GM12874 (cell line): ENCODE measurements around the gene NEB.

Experiments used
- CTCF ChIP-seq: IDR thresholded peaks from 2 replicates; pipeline ENCODE4 v1.5.1; 2011; ENCODE audit warnings: low read depth, mild to moderate bottlenecking, control low read depth, low read length, moderate library complexity; ENCODE audit not compliant: insufficient read depth

Gene NEB, protein sequence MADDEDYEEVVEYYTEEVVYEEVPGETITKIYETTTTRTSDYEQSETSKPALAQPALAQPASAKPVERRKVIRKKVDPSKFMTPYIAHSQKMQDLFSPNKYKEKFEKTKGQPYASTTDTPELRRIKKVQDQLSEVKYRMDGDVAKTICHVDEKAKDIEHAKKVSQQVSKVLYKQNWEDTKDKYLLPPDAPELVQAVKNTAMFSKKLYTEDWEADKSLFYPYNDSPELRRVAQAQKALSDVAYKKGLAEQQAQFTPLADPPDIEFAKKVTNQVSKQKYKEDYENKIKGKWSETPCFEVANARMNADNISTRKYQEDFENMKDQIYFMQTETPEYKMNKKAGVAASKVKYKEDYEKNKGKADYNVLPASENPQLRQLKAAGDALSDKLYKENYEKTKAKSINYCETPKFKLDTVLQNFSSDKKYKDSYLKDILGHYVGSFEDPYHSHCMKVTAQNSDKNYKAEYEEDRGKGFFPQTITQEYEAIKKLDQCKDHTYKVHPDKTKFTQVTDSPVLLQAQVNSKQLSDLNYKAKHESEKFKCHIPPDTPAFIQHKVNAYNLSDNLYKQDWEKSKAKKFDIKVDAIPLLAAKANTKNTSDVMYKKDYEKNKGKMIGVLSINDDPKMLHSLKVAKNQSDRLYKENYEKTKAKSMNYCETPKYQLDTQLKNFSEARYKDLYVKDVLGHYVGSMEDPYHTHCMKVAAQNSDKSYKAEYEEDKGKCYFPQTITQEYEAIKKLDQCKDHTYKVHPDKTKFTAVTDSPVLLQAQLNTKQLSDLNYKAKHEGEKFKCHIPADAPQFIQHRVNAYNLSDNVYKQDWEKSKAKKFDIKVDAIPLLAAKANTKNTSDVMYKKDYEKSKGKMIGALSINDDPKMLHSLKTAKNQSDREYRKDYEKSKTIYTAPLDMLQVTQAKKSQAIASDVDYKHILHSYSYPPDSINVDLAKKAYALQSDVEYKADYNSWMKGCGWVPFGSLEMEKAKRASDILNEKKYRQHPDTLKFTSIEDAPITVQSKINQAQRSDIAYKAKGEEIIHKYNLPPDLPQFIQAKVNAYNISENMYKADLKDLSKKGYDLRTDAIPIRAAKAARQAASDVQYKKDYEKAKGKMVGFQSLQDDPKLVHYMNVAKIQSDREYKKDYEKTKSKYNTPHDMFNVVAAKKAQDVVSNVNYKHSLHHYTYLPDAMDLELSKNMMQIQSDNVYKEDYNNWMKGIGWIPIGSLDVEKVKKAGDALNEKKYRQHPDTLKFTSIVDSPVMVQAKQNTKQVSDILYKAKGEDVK (N-terminal part only)

DNA sequence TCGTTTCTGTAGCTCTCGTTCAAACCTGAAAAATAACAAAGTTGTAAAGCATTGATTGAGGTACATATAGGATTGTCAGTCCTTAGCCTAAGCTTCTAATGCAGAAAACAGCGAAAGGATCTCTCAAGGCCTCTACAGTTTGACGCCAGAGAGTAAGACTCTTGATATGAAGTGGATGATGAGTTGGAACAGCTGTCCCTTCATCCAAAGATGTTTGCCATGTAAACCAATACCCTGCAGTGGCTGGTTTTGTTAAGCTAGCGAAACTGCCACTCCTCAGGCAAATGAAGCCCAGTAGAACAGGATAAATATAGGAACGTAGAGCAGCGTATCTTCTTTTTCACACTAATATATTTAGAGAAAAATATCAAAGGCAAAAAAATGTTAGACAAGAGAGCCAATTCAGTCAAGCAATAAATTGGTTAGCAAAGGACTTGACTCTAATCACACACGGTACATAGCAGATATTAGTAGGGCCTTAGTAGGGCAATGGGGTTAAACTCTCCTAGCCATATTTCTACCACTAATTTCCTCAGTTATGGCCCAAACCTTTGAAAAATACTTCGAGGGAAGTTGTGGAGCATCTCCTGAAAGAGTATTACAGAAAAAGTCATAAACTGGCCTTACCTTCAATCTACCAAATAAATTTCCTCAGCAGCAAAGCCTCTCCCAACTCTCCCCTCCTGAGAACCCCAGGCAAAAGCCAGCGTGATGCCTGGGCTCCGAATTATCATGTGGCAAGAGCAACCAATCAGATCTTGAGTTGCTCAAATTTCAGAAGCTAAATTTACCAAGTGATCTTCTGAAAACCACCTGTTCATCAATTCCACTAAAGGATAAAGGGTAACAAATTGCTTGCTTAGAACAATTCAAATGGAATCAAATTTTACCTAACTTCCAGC, at the start of gene NEB:
NEB (minus strand) TSS at position 706 of the 902 bp plus-strand sequence. CDS start 1,320 bp downstream, outside the sequence.
- no peak for TF ChIP-seq CTCF

- no peak for TF ChIP-seq CTCF
Measured at GRCh38 chr2:151783133-151783520, 48.9 kb upstream of the NEB start.

DNA sequence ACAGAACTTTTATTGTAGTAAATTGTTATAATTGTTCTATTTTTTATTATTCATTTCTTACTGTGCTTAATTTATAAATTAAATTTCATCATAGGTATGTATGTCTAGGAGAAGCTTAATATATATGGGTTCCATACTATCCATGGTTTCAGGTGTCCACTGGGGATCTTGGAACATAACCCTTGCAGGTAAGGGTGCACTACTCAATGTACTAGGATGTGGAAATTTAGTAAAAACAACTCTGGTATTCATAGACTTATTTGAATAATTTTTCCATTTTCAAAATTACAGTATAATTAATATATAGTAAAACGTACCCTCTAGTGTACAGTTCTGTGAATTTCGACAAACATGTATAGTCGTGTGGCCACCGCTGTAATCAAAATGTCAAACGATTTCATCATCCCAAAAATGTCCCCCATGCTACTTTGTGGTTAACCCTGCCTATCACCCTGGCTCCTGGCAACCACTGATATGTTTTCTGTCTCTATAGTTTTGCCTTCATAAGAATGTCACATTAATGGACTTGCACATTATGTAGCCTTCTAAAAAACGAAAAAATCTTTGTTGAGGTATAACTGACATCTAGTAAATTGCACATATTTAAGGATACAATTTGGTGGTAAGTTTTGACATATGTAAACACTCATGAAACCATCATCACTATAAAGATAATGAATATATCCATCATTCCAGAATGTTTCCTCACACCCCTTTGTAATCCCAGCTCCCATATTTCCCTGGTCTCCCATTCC, 48.3 kb upstream of the NEB start:
- TF ChIP-seq CTCF = no peak

DNA sequence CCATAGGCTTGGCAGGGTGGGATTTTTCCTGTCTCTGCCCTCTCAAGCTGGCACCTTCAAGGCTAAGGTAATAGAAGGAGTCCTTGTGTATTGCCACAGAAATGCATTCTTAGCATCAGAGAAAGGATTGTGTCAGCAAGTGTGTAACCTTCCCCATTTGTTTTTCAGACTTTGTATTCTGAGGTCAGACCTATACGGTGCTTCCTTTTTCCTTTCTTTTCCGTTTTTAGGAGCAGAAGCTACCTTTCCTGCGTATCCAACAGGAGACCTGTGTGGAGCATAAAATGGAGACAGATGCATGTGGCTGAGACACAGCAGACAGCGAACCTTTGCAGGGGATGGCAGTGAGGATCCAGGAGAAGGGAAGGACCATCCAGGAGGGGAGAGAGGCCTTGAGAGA, 47.4 kb upstream of the NEB start:
- no peak for TF ChIP-seq CTCF

- TF ChIP-seq CTCF = no peak
Measured at GRCh38 chr2:151780938-151781337, 46.7 kb upstream of the NEB start.

DNA sequence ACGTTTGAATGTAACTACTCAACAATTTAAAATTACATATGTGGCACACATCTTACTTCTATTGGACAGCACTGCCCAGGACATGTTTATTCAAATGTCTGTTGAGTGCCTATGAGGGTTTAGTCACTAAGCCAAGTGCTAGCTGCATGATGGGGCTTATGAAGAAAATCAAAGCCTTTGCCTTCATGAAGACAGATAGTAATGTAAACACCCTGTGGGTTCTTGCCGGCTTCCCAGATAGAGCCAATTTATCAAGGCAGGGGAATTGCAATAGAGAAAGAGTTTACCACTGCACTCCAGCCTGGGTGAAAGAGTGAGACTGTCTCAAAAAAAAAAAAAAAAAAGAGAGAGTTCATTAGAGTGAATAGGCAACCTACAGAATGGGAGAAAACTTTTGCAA, 43.7 kb upstream of the NEB start:
- no peak for TF ChIP-seq CTCF
